Neural progenitor cell (in vitro differentiated cells): ENCODE data around the gene GAREM2. TPM values are rescaled to one million over a fixed set of nuclear protein-coding genes. Genes with fewer than 3 reads are reported as not detected.

ENCODE experiments used
- DNase-seq: peaks from one replicate; pipeline ENCODE4 v3.0.0-alpha.2; 2016; ENCODE audit warnings: low spot score
- H2AFZ ChIP-seq: fragments of 200-600 bp; sonication (generic); replicated peaks from 2 replicates; pipeline ENCODE4 v1.6.1; 2016; ENCODE audit warnings: antibody characterized with exemption
- H3F3A ChIP-seq: fragments of 200-600 bp; sonication (generic); 2 replicates; pipeline ENCODE4 v1.6.1; 2016; ENCODE audit warnings: antibody characterized with exemption, low read depth
- H3K27ac ChIP-seq: fragments of 200-600 bp; sonication (generic); 2 replicates; pipeline ENCODE4 v1.5.1; 2016; ENCODE audit warnings: mild to moderate bottlenecking
- H3K27me3 ChIP-seq: fragments of 200-600 bp; sonication (generic); 2 replicates; pipeline ENCODE4 v1.6.1; 2016; ENCODE audit warnings: mild to moderate bottlenecking, moderate library complexity
- H3K36me3 ChIP-seq: fragments of 200-600 bp; sonication (generic); 2 replicates; pipeline ENCODE4 v1.5.1; 2016
- H3K4me1 ChIP-seq: fragments of 200-600 bp; sonication (generic); 2 replicates; pipeline ENCODE4 v1.6.1; 2016; ENCODE audit warnings: mixed run types
- H3K4me2 ChIP-seq: fragments of 200-600 bp; sonication (generic); 2 replicates; pipeline ENCODE4 v1.6.1; 2016
- H3K4me3 ChIP-seq: fragments of 200-600 bp; sonication (generic); 2 replicates; pipeline ENCODE4 v1.5.1; 2016
- H3K79me2 ChIP-seq: fragments of 200-600 bp; sonication (generic); 2 replicates; pipeline ENCODE4 v1.6.1; 2016; ENCODE audit warnings: low read depth
- H3K9ac ChIP-seq: fragments of 200-600 bp; sonication (generic); 2 replicates; pipeline ENCODE4 v1.6.1; 2016
- H3K9me3 ChIP-seq: fragments of 200-600 bp; sonication (generic); 2 replicates; pipeline ENCODE4 v1.5.1; 2016; ENCODE audit warnings: low read depth
- H4K20me1 ChIP-seq: fragments of 200-600 bp; sonication (generic); 2 replicates; pipeline ENCODE4 v1.6.1; 2016; ENCODE audit warnings: low read depth
- H3K27ac Mint-ChIP-seq: 3 replicates; pipeline ENCODE4 v1.8.0; 2021; ENCODE audit warnings: mixed read lengths
- H3K27me3 Mint-ChIP-seq: 2 replicates; pipeline ENCODE4 v1.8.0; 2022; ENCODE audit warnings: low read depth, mild to moderate bottlenecking, inconsistent platforms, moderate library complexity, mixed read lengths; ENCODE audit not compliant: insufficient read depth
- H3K36me3 Mint-ChIP-seq: 3 replicates; pipeline ENCODE4 v1.8.0; 2021; ENCODE audit warnings: mixed read lengths
- H3K4me1 Mint-ChIP-seq: 3 replicates; pipeline ENCODE4 v1.8.0; 2021; ENCODE audit warnings: mixed read lengths
- H3K4me3 Mint-ChIP-seq: 3 replicates; pipeline ENCODE4 v1.8.0; 2021; ENCODE audit warnings: mild to moderate bottlenecking, moderate library complexity, mixed read lengths
- H3K9me3 Mint-ChIP-seq: 3 replicates; pipeline ENCODE4 v1.8.0; 2020; ENCODE audit warnings: mixed read lengths
- EZH2 ChIP-seq: fragments of 200-600 bp; sonication (generic); IDR thresholded peaks from 2 replicates; pipeline ENCODE4 v1.6.1; 2017; ENCODE audit warnings: antibody characterized with exemption, mild to moderate bottlenecking, moderate library complexity
- EZH2phosphoT487 ChIP-seq: fragments of 200-600 bp; sonication (generic); IDR thresholded peaks from 2 replicates; pipeline ENCODE4 v1.6.1; 2017; ENCODE audit warnings: antibody characterized with exemption
- total RNA-seq: library from RNA; depleted of rRNA; stranded (reverse); fragments of >200 nt; gene quantifications from 2 replicates; pipeline ENCODE4 v1.2.3, GENCODE V29; 2015; ENCODE audit warnings: low replicate concordance
- TF ChIP-seq, protein P1 (sequence below): fragments of 200-600 bp; sonication (generic); IDR thresholded peaks from 2 replicates; pipeline ENCODE4 v1.5.1; 2017; ENCODE audit warnings: antibody characterized with exemption, mild to moderate bottlenecking

GAREM2 gene
- total RNA-seq, 1 donor from 2014 or later, result 20.0 TPM

DNA sequence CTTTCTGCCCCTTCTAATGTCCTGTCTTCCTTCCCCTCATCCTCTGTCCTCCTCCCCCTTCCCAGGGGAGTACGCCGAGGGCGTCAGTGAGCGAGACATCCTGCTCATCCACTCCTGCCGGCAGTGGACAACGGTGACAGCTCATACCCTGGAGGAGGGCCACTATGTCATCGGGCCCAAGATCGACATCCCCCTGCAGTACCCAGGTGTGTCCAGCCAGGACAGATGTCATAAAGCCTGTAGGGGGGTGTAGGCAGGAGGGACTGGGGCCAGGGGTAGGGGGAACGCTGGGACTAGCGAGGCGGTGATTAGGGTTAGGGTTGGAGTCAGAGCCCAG lies 3.4 kb downstream of the GAREM2 start:
- peaks cover 20% of the 10 kb centered on the region for H3K79me2 ChIP-seq
- peaks cover 35% of the 10 kb centered on the region for H3K4me1 ChIP-seq
- Mint-ChIP-seq H3K4me1 (peaks cover 49% of the 10 kb centered on the region), H3K4me3 (no peak overlapping the region), H3K36me3 (peaks cover 4% of the 10 kb centered on the region), H3K27me3 (peaks cover 26% of the 10 kb centered on the region), H3K27ac (peak overlapping the region; percentile 65), H3K9me3 (no peaks in the 10 kb centered on the region)
- H3F3A ChIP-seq, result peaks cover 31% of the 10 kb centered on the region
- TF ChIP-seq EZH2 (no peak), EZH2phosphoT487 (no peak)
- H3K9me3 ChIP-seq, result no peaks in the 10 kb centered on the region
- no peak overlapping the region for H3K27ac ChIP-seq
- H3K27me3 ChIP-seq, result peaks cover 25% of the 10 kb centered on the region
- no peaks in the 10 kb centered on the region for H3K36me3 ChIP-seq
- H4K20me1 ChIP-seq, result peaks cover 60% of the 10 kb centered on the region
- H3K9ac ChIP-seq, result no peak overlapping the region
- H3K4me2 ChIP-seq, result no peak overlapping the region
- no peak for DNase-seq
- no peak overlapping the region for H3K4me3 ChIP-seq
- H2AFZ ChIP-seq, result no peak overlapping the region

DNA sequence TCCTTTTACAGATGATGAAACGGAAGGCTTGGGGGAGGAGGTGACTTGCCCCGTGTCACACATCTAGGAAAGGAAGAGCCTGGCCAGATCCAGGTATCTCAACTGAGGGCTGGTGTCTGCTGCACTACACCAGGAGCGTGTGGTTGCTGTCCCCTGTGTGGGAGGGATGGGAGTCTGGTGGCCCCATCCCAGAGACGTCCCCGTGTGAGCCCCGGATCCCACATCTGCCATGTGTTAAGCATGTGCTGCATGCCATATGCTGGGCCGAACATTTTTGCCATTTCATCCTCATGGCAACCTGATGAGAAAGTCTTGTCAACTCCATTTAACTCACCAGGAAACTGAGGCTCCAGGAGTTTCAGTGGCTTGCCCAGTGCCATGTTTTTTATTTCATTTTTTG lies 4.2 kb downstream of the GAREM2 start:
- H3K79me2 ChIP-seq, result peaks cover 20% of the 10 kb centered on the region
- H3K9me3 ChIP-seq, result no peaks in the 10 kb centered on the region
- no peak overlapping the region for H3K4me3 ChIP-seq
- peaks cover 4% of the 10 kb centered on the region for H3K36me3 Mint-ChIP-seq
- no peak overlapping the region for H3K27ac ChIP-seq
- H3K4me2 ChIP-seq, result no peak overlapping the region
- no peak overlapping the region for H3K9ac ChIP-seq
- no peaks in the 10 kb centered on the region for H3K36me3 ChIP-seq
- TF ChIP-seq EZH2phosphoT487, result no peak
- TF ChIP-seq EZH2, result no peak
- TF ChIP-seq, protein P1, sequence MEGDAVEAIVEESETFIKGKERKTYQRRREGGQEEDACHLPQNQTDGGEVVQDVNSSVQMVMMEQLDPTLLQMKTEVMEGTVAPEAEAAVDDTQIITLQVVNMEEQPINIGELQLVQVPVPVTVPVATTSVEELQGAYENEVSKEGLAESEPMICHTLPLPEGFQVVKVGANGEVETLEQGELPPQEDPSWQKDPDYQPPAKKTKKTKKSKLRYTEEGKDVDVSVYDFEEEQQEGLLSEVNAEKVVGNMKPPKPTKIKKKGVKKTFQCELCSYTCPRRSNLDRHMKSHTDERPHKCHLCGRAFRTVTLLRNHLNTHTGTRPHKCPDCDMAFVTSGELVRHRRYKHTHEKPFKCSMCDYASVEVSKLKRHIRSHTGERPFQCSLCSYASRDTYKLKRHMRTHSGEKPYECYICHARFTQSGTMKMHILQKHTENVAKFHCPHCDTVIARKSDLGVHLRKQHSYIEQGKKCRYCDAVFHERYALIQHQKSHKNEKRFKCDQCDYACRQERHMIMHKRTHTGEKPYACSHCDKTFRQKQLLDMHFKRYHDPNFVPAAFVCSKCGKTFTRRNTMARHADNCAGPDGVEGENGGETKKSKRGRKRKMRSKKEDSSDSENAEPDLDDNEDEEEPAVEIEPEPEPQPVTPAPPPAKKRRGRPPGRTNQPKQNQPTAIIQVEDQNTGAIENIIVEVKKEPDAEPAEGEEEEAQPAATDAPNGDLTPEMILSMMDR, result no peak
- H3F3A ChIP-seq, result peaks cover 25% of the 10 kb centered on the region
- peaks cover 42% of the 10 kb centered on the region for H3K4me1 Mint-ChIP-seq
- H3K4me1 ChIP-seq, result peaks cover 35% of the 10 kb centered on the region
- no peaks in the 10 kb centered on the region for H3K9me3 Mint-ChIP-seq
- no peak overlapping the region for H2AFZ ChIP-seq
- H3K4me3 Mint-ChIP-seq, result no peak overlapping the region
- DNase-seq, result no peak
- H3K27me3 Mint-ChIP-seq, result peaks cover 17% of the 10 kb centered on the region
- H4K20me1 ChIP-seq, result peaks cover 63% of the 10 kb centered on the region
- H3K27ac Mint-ChIP-seq, result no peak overlapping the region
- H3K27me3 ChIP-seq, result peaks cover 18% of the 10 kb centered on the region

DNA sequence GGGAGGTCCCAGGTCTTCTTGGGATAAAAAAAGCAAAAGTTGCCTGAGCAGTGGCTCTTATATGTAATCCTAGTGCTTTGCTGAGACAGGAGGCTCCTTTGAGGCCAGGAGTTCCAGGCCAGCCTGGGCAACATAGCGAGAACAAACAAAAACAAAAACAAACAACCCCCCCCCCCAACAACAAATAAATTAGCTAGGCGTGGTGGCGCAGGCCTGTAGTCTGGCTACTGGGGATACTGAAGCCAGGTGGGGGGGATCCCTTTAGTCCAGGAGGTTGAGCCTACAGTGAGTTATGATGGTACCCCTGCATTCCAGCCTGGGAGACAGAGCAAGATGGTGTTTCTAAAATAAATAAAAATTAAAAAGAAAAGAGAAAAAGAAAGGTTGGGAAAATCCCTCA lies 5.4 kb downstream of the GAREM2 start:
- no peaks in the 10 kb centered on the region for H3K9me3 Mint-ChIP-seq
- peak overlapping the region; percentile 80 for H3K4me3 Mint-ChIP-seq
- H3K4me1 Mint-ChIP-seq, result peaks cover 42% of the 10 kb centered on the region
- H2AFZ ChIP-seq, result no peak overlapping the region
- H3F3A ChIP-seq, result peaks cover 21% of the 10 kb centered on the region
- H3K9me3 ChIP-seq, result no peaks in the 10 kb centered on the region
- H3K27ac Mint-ChIP-seq, result no peak overlapping the region
- no peaks in the 10 kb centered on the region for H3K36me3 ChIP-seq
- peak overlapping the region; percentile 62 for H3K4me3 ChIP-seq
- peaks cover 4% of the 10 kb centered on the region for H3K36me3 Mint-ChIP-seq
- H3K79me2 ChIP-seq, result peaks cover 20% of the 10 kb centered on the region
- no peak overlapping the region for H3K9ac ChIP-seq
- peaks cover 14% of the 10 kb centered on the region for H3K27me3 Mint-ChIP-seq
- peak overlapping the region; percentile 91 for H3K4me2 ChIP-seq
- peaks cover 35% of the 10 kb centered on the region for H3K4me1 ChIP-seq
- H3K27me3 ChIP-seq, result peaks cover 21% of the 10 kb centered on the region
- TF ChIP-seq EZH2phosphoT487 (no peak), EZH2 (no peak)
- TF ChIP-seq, protein P1, result no peak
- H4K20me1 ChIP-seq, result peaks cover 70% of the 10 kb centered on the region
- H3K27ac ChIP-seq, result no peak overlapping the region
- DNase-seq, result no peak

DNA sequence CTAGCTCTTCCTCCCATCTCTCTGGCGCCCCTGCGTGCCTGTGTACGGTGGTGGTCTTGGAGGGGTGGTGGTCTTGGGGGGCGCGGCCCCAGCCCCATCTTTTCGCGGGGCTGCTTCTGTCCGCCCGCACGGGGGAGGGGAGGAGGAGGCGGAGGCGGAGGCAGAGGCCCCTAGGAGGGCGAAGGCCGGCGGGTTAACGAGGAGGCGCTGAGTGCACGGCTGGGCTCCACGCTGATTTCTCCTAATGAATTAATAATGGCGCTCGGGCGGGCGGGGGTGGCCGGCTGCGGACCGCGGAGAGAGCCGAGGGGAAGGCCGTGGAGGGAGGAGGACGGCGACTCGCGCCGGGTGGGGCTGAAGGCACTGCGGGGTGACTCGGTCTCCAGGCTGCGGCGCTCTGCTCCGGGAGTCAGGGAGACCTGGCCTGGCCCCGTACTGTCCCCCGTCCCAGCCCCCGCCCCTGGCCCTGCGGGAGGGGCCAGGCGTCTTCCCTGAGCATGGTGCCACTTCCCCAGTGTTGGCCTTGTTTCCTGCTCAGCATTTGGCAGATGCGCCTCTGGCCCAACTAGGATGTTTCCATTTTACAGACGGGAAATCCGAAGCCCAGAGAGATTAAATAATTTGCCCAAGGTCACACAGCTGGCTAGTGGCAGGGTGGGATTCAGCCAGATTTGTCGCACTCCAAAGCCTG lies 6.0 kb downstream of the GAREM2 start:
- Mint-ChIP-seq H3K4me3 (peak overlapping the region; percentile 80), H3K27ac (peak overlapping the region; percentile 90), H3K36me3 (peaks cover 7% of the 10 kb centered on the region), H3K9me3 (peaks cover 3% of the 10 kb centered on the region), H3K4me1 (peaks cover 45% of the 10 kb centered on the region), H3K27me3 (peaks cover 14% of the 10 kb centered on the region)
- no peaks in the 10 kb centered on the region for H3K9me3 ChIP-seq
- H4K20me1 ChIP-seq, result peaks cover 70% of the 10 kb centered on the region
- H3K9ac ChIP-seq, result no peak overlapping the region
- peak overlapping the region; percentile 62 for H3K4me3 ChIP-seq
- peak overlapping the region; percentile 54 for H2AFZ ChIP-seq
- no peak for TF ChIP-seq EZH2phosphoT487
- no peak for TF ChIP-seq EZH2
- TF ChIP-seq, protein P1, result no peak
- peaks cover 35% of the 10 kb centered on the region for H3K4me1 ChIP-seq
- no peak overlapping the region for H3K27ac ChIP-seq
- H3K27me3 ChIP-seq, result peaks cover 21% of the 10 kb centered on the region
- no peaks in the 10 kb centered on the region for H3K36me3 ChIP-seq
- peaks cover 21% of the 10 kb centered on the region for H3F3A ChIP-seq
- H3K79me2 ChIP-seq, result peaks cover 17% of the 10 kb centered on the region
- DNase-seq, result peak; percentile 73
- peak overlapping the region; percentile 91 for H3K4me2 ChIP-seq
